SJCRH30 (cell line): ENCODE measurements around the gene ALMS1. TPM values are rescaled to one million over a fixed set of nuclear protein-coding genes. Genes with fewer than 3 reads are reported as not detected.
A peak's percentile ranks its signal among the peaks of the same experiment; 100 is the strongest.
"Not testable (repeated sequence)": the region's sequence is repeated elsewhere in the genome, so short reads cannot be mapped to it uniquely, and the experiment has no call there.

Experiments
- DNase-seq, 2 experiments: peaks; one replicate each; pipeline ENCODE4 v3.0.0-alpha.2; 2015 to 2020
- H3K27ac ChIP-seq: fragments of 250-450 bp; sonication (Bioruptor Pico); 2 replicates; pipeline ENCODE4 v1.5.1; 2020; ENCODE audit warnings: mild to moderate bottlenecking, moderate library complexity
- H3K27me3 ChIP-seq: fragments of 250-450 bp; sonication (Bioruptor Pico); 2 replicates; pipeline ENCODE4 v1.5.1; 2020; ENCODE audit warnings: mild to moderate bottlenecking, moderate library complexity
- H3K36me3 ChIP-seq: fragments of 250-450 bp; sonication (Bioruptor Pico); 2 replicates; pipeline ENCODE4 v1.5.1; 2020; ENCODE audit warnings: mild to moderate bottlenecking, moderate library complexity
- H3K4me1 ChIP-seq: fragments of 250-450 bp; sonication (Bioruptor Pico); 2 replicates; pipeline ENCODE4 v1.5.1; 2020; ENCODE audit warnings: mild to moderate bottlenecking, moderate library complexity
- H3K4me3 ChIP-seq: fragments of 250-450 bp; sonication (Bioruptor Pico); 2 replicates; pipeline ENCODE4 v1.5.1; 2020; ENCODE audit warnings: mild to moderate bottlenecking, moderate library complexity
- H3K9me3 ChIP-seq: fragments of 250-450 bp; sonication (Bioruptor Pico); replicated peaks from 2 replicates; pipeline ENCODE4 v1.5.1; 2020; ENCODE audit warnings: mild to moderate bottlenecking, moderate library complexity
- total RNA-seq: library from RNA; depleted of rRNA; stranded (reverse); fragments of >200 nt; shearing (Covaris generic); gene quantifications from 2 replicates; pipeline ENCODE4 v1.2.3, GENCODE V29; 2014

The ALMS1 gene
- total RNA-seq, 1 experiment from 2014 or later = 72.8 TPM

- Histone ChIP-seq H3K27me3 (no peaks in the 10 kb centered on the region), H3K36me3 (0 out of 2 replicates have a peak, but pooled peaks cover 5% of the 10 kb centered on the region), H3K4me3 (no peak overlapping the region), H3K9me3 (peaks cover 11% of the 10 kb centered on the region; the same call in 1 of the 2 replicates), H3K27ac (no peak overlapping the region), H3K4me1 (no peaks in the 10 kb centered on the region)
- DNase-seq = no peak
These were observed 208.0 kb downstream of the ALMS1 start for GRCh38 chr2:73593680-73594079.

DNA sequence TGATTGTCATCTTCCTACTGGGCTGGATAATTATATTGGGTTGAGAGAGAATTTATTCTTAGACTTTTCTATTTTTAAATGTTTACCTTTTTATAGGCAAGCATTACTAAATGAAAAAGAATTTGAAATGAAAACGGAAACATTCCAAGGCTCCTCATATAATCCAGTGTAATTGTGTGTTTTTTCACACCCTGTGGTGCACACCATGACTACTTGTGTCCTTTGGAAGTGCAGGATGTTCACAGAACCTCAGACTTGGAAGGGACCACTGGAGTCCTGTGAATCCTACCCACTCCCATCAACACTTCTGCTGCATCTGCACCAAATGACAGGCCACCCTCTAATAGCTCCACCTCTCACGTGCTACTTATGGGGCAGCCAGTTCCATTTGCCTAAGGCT lies 208.6 kb downstream of the ALMS1 start:
- no peaks in the 10 kb centered on the region for H3K4me1 ChIP-seq
- peaks cover 11% of the 10 kb centered on the region; the same call in 1 of the 2 replicates for H3K9me3 ChIP-seq
- H3K27ac ChIP-seq = no peak overlapping the region
- no peaks in the 10 kb centered on the region for H3K27me3 ChIP-seq
- no peak overlapping the region for H3K4me3 ChIP-seq
- H3K36me3 ChIP-seq = 0 out of 2 replicates have a peak, but pooled peaks cover 5% of the 10 kb centered on the region
- no peak for DNase-seq

DNA sequence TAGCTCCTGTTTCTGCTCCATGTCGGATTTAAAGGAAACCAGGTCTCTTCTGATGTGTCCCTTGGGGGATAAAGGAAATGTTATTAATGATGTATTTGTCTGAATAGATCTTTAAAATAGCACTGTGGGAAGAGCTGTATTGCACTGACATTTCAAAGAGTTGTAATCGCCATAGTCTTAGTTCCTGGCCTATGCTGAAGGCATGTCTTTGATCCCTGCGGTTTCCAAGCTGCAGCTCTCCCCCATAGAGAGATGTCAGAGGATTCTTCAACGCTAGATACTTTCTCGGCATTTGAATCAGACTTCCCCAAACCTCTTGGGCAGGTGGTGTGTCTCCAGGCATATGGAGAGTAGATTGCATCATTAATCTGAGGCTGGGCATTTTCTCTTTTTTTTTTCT lies 216.1 kb downstream of the ALMS1 start:
- H3K27ac ChIP-seq = no peak overlapping the region
- H3K36me3 ChIP-seq = peaks cover 8% of the 10 kb centered on the region

GRCh38 chr2:73603099-73603588 lies 217.5 kb downstream of the ALMS1 start:
- DNase-seq, H3K27ac ChIP-seq, H3K36me3 ChIP-seq, H3K9me3 ChIP-seq, H3K4me1 ChIP-seq, H3K4me3 ChIP-seq, H3K27me3 ChIP-seq: not testable (repeated sequence)

More for the DNA sequence above, 216.1 kb downstream of the ALMS1 start:
- H3K9me3 ChIP-seq = no peaks in the 10 kb centered on the region
- H3K4me1 ChIP-seq = no peaks in the 10 kb centered on the region
- H3K27me3 ChIP-seq = no peaks in the 10 kb centered on the region
- H3K4me3 ChIP-seq = no peak overlapping the region
- no peak for DNase-seq

DNA sequence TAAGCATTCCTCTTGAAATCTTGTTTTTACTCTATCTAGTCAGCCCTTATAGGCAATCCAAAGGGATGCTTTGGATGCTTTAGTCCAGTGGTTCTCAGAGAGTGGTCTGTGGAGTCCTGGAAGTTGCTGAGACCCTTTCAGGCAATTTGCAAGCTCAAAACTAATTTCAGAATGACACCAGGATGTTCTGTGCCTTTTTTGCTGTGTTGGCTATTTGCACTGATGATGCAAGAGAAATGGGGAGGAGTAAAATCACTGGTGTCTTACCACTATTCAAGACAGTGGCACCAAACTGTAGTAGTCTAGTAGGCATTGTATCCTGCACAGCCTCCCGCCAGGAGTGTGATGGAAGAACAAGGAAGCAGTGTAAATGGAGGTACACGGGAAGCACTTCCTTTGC lies 219.0 kb downstream of the ALMS1 start:
- H3K27me3 ChIP-seq, DNase-seq, H3K36me3 ChIP-seq, H3K9me3 ChIP-seq, H3K4me3 ChIP-seq, H3K27ac ChIP-seq, H3K4me1 ChIP-seq: not testable (repeated sequence)

- H3K27me3 ChIP-seq = no peaks in the 10 kb centered on the region
- no peaks in the 10 kb centered on the region for H3K4me1 ChIP-seq
- DNase-seq = no peak
- no peaks in the 10 kb centered on the region for H3K9me3 ChIP-seq
- H3K4me3 ChIP-seq = no peak overlapping the region
- 0 out of 2 replicates have a peak, but pooled peaks cover 4% of the 10 kb centered on the region for H3K36me3 ChIP-seq
- H3K27ac ChIP-seq = no peak overlapping the region
These were observed 224.5 kb downstream of the ALMS1 start for GRCh38 chr2:73610111-73610510.

DNA sequence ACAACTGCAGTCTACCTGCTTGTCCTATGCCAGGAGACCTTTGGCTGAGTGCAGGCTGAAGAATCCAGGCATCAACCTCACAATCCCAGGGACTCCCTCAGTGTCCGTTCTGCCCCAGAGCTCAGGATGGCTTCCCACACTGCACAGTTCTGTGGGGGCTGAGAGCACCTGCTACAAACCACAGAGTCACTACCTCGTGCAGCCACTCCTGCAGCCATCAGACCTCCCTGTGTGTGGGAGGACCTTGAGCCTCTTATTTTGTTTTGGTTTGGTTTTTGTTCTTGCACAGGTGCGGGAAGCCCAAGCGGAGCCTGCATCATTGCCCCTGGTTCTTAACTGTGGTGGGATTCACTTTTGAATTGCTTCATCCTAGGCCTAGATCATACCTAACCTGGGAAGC lies 225.6 kb downstream of the ALMS1 start:
- DNase-seq = no peak
- Histone ChIP-seq H3K4me3 (no peak overlapping the region), H3K4me1 (no peaks in the 10 kb centered on the region), H3K36me3 (no peaks in the 10 kb centered on the region), H3K27ac (no peak overlapping the region), H3K9me3 (no peaks in the 10 kb centered on the region), H3K27me3 (no peaks in the 10 kb centered on the region)

DNA sequence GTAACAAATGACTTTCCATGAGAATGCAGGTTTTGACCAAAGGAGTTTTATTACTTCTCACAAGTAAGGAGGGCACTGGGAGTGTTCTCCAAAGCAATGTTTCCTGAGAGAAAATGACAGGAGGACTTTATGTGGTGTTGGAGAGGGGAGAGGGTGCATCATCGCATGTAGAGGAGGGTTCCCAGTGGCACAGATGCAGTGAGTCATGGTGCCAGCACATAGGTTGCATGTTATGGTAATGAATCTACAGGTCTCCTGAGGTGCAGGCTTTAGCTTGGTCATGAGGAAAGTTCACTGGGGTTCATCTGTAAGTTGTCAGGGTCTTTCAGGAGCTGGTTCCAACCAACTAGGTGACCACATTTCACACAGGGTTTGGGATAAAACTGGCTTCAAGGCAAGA lies 226.2 kb downstream of the ALMS1 start:
- DNase-seq = no peak
- H3K36me3 ChIP-seq = no peaks in the 10 kb centered on the region
- no peaks in the 10 kb centered on the region for H3K4me1 ChIP-seq
- H3K4me3 ChIP-seq = no peak overlapping the region
- no peaks in the 10 kb centered on the region for H3K27me3 ChIP-seq
- H3K27ac ChIP-seq = no peak overlapping the region
- H3K9me3 ChIP-seq = no peaks in the 10 kb centered on the region

- H3K9me3 ChIP-seq = no peaks in the 10 kb centered on the region
- H3K36me3 ChIP-seq = no peaks in the 10 kb centered on the region
- DNase-seq = no peak
- no peak overlapping the region for H3K4me3 ChIP-seq
- H3K27me3 ChIP-seq = no peaks in the 10 kb centered on the region
- no peaks in the 10 kb centered on the region for H3K4me1 ChIP-seq
- H3K27ac ChIP-seq = no peak overlapping the region
These were observed 228.5 kb downstream of the ALMS1 start for GRCh38 chr2:73614105-73614504.

DNA sequence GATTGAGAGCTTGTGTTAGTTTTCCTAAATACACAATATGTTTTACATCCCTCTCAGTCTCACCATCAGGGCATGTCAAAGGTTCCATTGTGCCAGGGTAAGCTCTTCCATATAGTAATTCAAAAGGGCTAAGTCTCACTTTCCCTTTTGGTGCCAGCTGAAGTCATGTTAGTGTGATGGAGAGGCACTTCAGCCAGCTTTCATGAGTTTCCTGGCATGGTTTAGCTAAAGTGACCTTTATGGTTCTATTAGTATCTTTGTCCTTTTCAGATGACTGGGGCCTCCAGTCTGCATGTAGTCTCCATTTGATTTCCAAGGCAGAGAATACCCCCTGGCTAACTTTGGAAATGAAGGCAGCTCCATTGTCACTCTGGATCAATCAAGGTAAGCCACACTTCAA lies 229.4 kb downstream of the ALMS1 start:
- no peaks in the 10 kb centered on the region for H3K4me1 ChIP-seq
- H3K9me3 ChIP-seq = no peaks in the 10 kb centered on the region
- no peaks in the 10 kb centered on the region for H3K27me3 ChIP-seq
- H3K36me3 ChIP-seq = no peaks in the 10 kb centered on the region
- no peak overlapping the region for H3K4me3 ChIP-seq
- no peak for DNase-seq
- H3K27ac ChIP-seq = no peak overlapping the region

- not testable (repeated sequence) for H3K36me3 ChIP-seq, H3K27me3 ChIP-seq, H3K27ac ChIP-seq, H3K4me1 ChIP-seq, H3K4me3 ChIP-seq, H3K9me3 ChIP-seq
- DNase-seq = peak; percentile 13 to 38
These were observed 234.3 kb downstream of the ALMS1 start for GRCh38 chr2:73619925-73620324.

DNA sequence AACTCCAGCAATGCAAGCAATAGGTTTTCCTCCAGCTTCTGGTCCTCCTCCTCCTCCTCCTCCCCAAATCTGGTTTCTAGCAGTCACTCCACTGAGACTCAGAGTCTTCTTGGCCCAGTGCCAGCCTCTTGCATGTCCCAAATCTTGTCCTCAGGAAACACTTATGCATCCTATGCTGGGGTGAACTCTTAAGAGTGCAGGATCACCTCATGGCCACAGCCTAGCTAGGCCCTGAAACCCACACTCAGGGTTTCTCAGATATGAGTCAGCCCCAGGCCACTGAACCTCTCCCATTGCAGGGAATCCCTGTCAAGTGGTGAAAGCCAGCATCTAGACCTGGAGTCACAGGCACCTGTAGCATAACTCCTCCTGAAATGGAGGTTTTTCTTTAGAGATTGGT lies 238.4 kb downstream of the ALMS1 start:
- not testable (repeated sequence) for H3K36me3 ChIP-seq, H3K9me3 ChIP-seq, DNase-seq, H3K27me3 ChIP-seq, H3K27ac ChIP-seq, H3K4me1 ChIP-seq, H3K4me3 ChIP-seq

- not testable (repeated sequence) for H3K27me3 ChIP-seq, H3K4me3 ChIP-seq, DNase-seq, H3K36me3 ChIP-seq, H3K9me3 ChIP-seq, H3K27ac ChIP-seq, H3K4me1 ChIP-seq
These were observed 239.0 kb downstream of the ALMS1 start for GRCh38 chr2:73624625-73625024.

GRCh38 chr2:73626237-73626636 lies 240.6 kb downstream of the ALMS1 start:
- not testable (repeated sequence) for H3K4me3 ChIP-seq, H3K4me1 ChIP-seq, DNase-seq, H3K27me3 ChIP-seq, H3K9me3 ChIP-seq, H3K27ac ChIP-seq, H3K36me3 ChIP-seq

DNA sequence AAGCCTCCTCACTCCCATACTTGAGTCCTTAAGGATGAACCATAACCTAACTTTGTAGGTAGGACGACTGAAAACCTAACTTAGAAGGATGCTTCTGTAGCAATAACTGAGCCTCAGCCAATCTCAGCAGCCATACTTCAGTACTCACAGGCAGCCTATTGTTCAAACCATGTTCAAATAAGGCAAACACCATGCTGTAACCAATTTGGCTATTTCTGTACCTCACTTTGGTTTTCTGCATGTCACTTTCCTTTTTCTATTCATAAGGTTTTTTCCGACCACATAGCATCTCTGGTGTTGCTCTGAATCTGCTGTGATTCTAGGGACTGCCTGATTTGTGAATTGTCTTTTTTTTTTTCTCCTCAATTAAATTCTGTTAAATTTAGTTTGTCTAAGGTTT lies 242.9 kb downstream of the ALMS1 start:
- not testable (repeated sequence) for H3K4me1 ChIP-seq, H3K9me3 ChIP-seq, H3K27ac ChIP-seq, H3K4me3 ChIP-seq, H3K27me3 ChIP-seq, H3K36me3 ChIP-seq, DNase-seq

DNA sequence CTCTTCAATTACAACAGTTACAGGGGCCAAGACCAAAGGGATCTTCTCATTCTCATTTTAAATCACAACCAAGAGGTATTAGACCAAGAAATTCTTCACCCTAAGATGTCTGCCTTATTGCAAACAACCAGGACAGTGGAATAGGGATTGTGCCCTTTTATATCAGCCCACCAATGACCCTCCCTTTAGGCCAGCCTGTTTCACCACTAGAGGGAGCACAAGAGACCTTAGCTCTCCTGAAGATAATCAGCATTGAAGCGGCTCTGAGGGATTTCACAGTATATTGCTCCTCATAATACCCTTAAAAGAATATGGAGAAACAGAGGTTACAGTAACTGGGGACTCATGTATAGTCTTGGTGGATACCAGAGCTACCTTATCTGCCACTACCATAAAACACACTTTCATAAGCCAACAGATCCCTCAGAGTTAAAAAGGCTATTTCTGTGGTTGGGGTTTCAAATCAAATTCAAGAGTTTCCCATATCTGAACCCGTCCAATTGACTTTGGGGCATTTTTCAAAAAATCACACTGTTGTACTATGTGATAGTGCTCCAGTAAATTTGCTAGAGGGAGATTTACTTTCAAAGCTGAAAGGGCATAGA lies 245.1 kb downstream of the ALMS1 start:
- H3K4me1 ChIP-seq, H3K36me3 ChIP-seq, H3K27me3 ChIP-seq, H3K4me3 ChIP-seq, H3K27ac ChIP-seq, H3K9me3 ChIP-seq: not testable (repeated sequence)
- DNase-seq = peak; percentile 27 to 46
